ENCODE data around the gene CADPS2.
"Not testable (repeated sequence)": the region's sequence is repeated elsewhere in the genome, so short reads cannot be mapped to it uniquely, and the experiment has no call there.

The CADPS2 gene

GRCh38 chr7:122682815-122683550, 203.3 kb downstream of the CADPS2 start:
- H3K79me1 ChIP-seq (ENCODE audit: low read depth, low read length) = no peaks in the 10 kb centered on the region
- H3K14ac ChIP-seq (ENCODE audit: low read length) = no peak overlapping the region
- H3K27ac ChIP-seq (replicated peaks; ENCODE audit: low read length) = no peak overlapping the region
- H2BK15ac ChIP-seq (ENCODE audit: low read length) = no peak overlapping the region
- no peak overlapping the region for H3K18ac ChIP-seq (ENCODE audit: low read length)
- no peaks in the 10 kb centered on the region for H3K27me3 ChIP-seq (ENCODE audit: control insufficient read depth in 3 of 3, insufficient read depth in 3 of 3, low read depth in 1 of 3, low read length in 3 of 3)
- H2BK12ac ChIP-seq (ENCODE audit: low read length) = no peak overlapping the region
- no peak overlapping the region for H2AK5ac ChIP-seq (ENCODE audit: low read depth, low read length)
- no peak overlapping the region for H3K23ac ChIP-seq (ENCODE audit: low read depth, low read length, poor library complexity)
- H4K91ac ChIP-seq (ENCODE audit: low read depth, low read length, poor library complexity) = no peak overlapping the region
- DNase-seq (ENCODE audit: low spot score) = no peak
- no peak overlapping the region for H3K4me2 ChIP-seq (ENCODE audit: insufficient read depth, low read length, poor library complexity, severe bottlenecking)
- H3K36me3 ChIP-seq (replicated peaks in 1 of 2; ENCODE audit: control insufficient read depth in 2 of 2, insufficient read depth in 2 of 2, low read length in 2 of 2) = no peaks in the 10 kb centered on the region
- no peak overlapping the region for H2AFZ ChIP-seq (ENCODE audit: low read length)
- H3K9me3 ChIP-seq (replicated peaks in 1 of 2; ENCODE audit: control insufficient read depth in 2 of 2, insufficient read depth in 1 of 2, low read depth in 1 of 2, low read length in 2 of 2) = no peaks in the 10 kb centered on the region
- H3K4me1 ChIP-seq (ENCODE audit: control insufficient read depth in 2 of 2, insufficient read depth in 1 of 2, low read depth in 1 of 2, low read length in 2 of 2) = peaks cover 0 to 14% of the 10 kb centered on the region in 2 donors
- no peak overlapping the region for H4K8ac ChIP-seq (ENCODE audit: low read depth, low read length)
- H3K4ac ChIP-seq (ENCODE audit: low read length) = no peak overlapping the region
- H3K9ac ChIP-seq (ENCODE audit: low read depth, low read length, poor library complexity) = no peak overlapping the region
- 100% methylated on average over 1 of the region's 8 CpGs; no CpG with 5 or more reads in 1 of the 2 donors for WGBS, 2 donors (ENCODE audit: extremely low coverage in 2 of 2, insufficient read length in 2 of 2, insufficient replicate concordance in 1 of 2)
- no peak overlapping the region for H2BK120ac ChIP-seq (ENCODE audit: low read depth, low read length)
- no peak overlapping the region for H2BK5ac ChIP-seq (ENCODE audit: low read length)
- no peak overlapping the region for H3K4me3 ChIP-seq (ENCODE audit: low read length in 2 of 2)

DNA sequence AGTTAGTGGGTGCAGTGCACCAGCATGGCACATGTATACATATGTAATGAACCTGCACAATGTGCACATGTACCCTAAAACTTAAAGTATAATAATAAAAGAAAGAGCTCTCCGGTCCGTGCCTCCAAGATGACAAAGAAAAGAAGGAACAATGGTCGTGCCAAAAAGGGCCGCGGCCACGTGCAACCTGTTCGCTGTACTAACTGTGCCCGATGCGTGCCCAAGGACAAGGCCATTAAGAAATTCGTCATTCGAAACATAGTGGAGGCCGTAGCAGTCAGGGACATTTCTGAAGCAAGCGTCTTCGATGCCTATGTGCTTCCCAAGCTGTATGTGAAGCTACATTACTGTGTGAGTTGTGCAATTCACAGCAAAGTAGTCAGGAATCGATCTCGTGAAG, 205.1 kb downstream of the CADPS2 start:
- H3K79me1 ChIP-seq (ENCODE audit: low read depth, low read length); H2BK120ac ChIP-seq (ENCODE audit: low read depth, low read length); H2AK5ac ChIP-seq (ENCODE audit: low read depth, low read length); H2BK15ac ChIP-seq (ENCODE audit: low read length); H4K91ac ChIP-seq (ENCODE audit: low read depth, low read length, poor library complexity); H2BK5ac ChIP-seq (ENCODE audit: low read length); H3K9ac ChIP-seq (ENCODE audit: low read depth, low read length, poor library complexity); H3K27ac ChIP-seq (replicated peaks; ENCODE audit: low read length); H3K36me3 ChIP-seq (replicated peaks in 1 of 2; ENCODE audit: control insufficient read depth in 2 of 2, insufficient read depth in 2 of 2, low read length in 2 of 2); H2BK12ac ChIP-seq (ENCODE audit: low read length); H3K4ac ChIP-seq (ENCODE audit: low read length); H3K9me3 ChIP-seq (replicated peaks in 1 of 2; ENCODE audit: control insufficient read depth in 2 of 2, insufficient read depth in 1 of 2, low read depth in 1 of 2, low read length in 2 of 2); H3K4me2 ChIP-seq (ENCODE audit: insufficient read depth, low read length, poor library complexity, severe bottlenecking); H3K23ac ChIP-seq (ENCODE audit: low read depth, low read length, poor library complexity); H3K18ac ChIP-seq (ENCODE audit: low read length); H2AFZ ChIP-seq (ENCODE audit: low read length); H3K4me3 ChIP-seq (ENCODE audit: low read length in 2 of 2); H3K14ac ChIP-seq (ENCODE audit: low read length); H4K8ac ChIP-seq (ENCODE audit: low read depth, low read length); DNase-seq (ENCODE audit: low spot score); H3K27me3 ChIP-seq (ENCODE audit: control insufficient read depth in 3 of 3, insufficient read depth in 3 of 3, low read depth in 1 of 3, low read length in 3 of 3): not testable (repeated sequence)
- peaks cover 2 to 21% of the 10 kb centered on the region in 2 donors for H3K4me1 ChIP-seq (ENCODE audit: control insufficient read depth in 2 of 2, insufficient read depth in 1 of 2, low read depth in 1 of 2, low read length in 2 of 2)
- no CpG with 5 or more reads among the region's 16 CpGs for WGBS, 2 donors (ENCODE audit: extremely low coverage in 2 of 2, insufficient read length in 2 of 2, insufficient replicate concordance in 1 of 2)

DNA sequence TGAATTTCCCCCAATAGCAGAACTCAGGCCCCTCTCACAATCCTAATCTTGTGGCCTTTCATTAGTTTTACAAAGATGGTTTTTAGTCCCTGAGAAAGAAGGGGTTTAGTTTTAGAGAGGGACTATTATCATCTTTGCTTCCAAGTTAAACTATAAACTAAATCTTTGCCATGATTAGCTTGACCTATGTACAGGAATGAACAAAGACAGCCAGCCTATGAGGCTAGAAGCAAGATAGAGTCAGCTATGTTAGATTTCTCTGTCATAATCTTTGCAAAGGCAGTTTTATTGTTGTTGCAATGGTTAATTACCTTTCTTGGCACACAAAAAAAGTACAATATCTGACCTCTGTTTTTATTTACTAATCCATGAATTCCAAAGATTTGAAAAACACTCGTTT, 206.4 kb downstream of the CADPS2 start:
- H2BK12ac ChIP-seq (ENCODE audit: low read length) = no peak overlapping the region
- H4K8ac ChIP-seq (ENCODE audit: low read depth, low read length) = no peak overlapping the region
- no peak overlapping the region for H2BK120ac ChIP-seq (ENCODE audit: low read depth, low read length)
- H3K4me1 ChIP-seq (ENCODE audit: control insufficient read depth in 2 of 2, insufficient read depth in 1 of 2, low read depth in 1 of 2, low read length in 2 of 2) = peaks cover 2 to 21% of the 10 kb centered on the region in 2 donors
- no peak overlapping the region for H3K18ac ChIP-seq (ENCODE audit: low read length)
- H2AFZ ChIP-seq (ENCODE audit: low read length) = peak overlapping the region; percentile 32
- no peak overlapping the region for H2BK5ac ChIP-seq (ENCODE audit: low read length)
- H3K27me3 ChIP-seq (ENCODE audit: control insufficient read depth in 3 of 3, insufficient read depth in 3 of 3, low read depth in 1 of 3, low read length in 3 of 3) = no peaks in the 10 kb centered on the region
- H3K27ac ChIP-seq (replicated peaks; ENCODE audit: low read length) = no peak overlapping the region
- DNase-seq (ENCODE audit: low spot score) = no peak
- H3K4me3 ChIP-seq (ENCODE audit: low read length in 2 of 2) = no peak overlapping the region
- no peak overlapping the region for H2BK15ac ChIP-seq (ENCODE audit: low read length)
- no peak overlapping the region for H3K23ac ChIP-seq (ENCODE audit: low read depth, low read length, poor library complexity)
- no peak overlapping the region for H4K91ac ChIP-seq (ENCODE audit: low read depth, low read length, poor library complexity)
- H2AK5ac ChIP-seq (ENCODE audit: low read depth, low read length) = no peak overlapping the region
- WGBS, 2 donors (ENCODE audit: extremely low coverage in 2 of 2, insufficient read length in 2 of 2, insufficient replicate concordance in 1 of 2) = no CpG with 5 or more reads among the region's 1 CpG
- H3K9ac ChIP-seq (ENCODE audit: low read depth, low read length, poor library complexity) = no peak overlapping the region
- no peak overlapping the region for H3K4me2 ChIP-seq (ENCODE audit: insufficient read depth, low read length, poor library complexity, severe bottlenecking)
- H3K36me3 ChIP-seq (replicated peaks in 1 of 2; ENCODE audit: control insufficient read depth in 2 of 2, insufficient read depth in 2 of 2, low read length in 2 of 2) = no peaks in the 10 kb centered on the region
- H3K9me3 ChIP-seq (replicated peaks in 1 of 2; ENCODE audit: control insufficient read depth in 2 of 2, insufficient read depth in 1 of 2, low read depth in 1 of 2, low read length in 2 of 2) = no peaks in the 10 kb centered on the region
- H3K4ac ChIP-seq (ENCODE audit: low read length) = no peak overlapping the region
- H3K79me1 ChIP-seq (ENCODE audit: low read depth, low read length) = no peaks in the 10 kb centered on the region
- H3K14ac ChIP-seq (ENCODE audit: low read length) = no peak overlapping the region

GRCh38 chr7:122679269-122679709, 207.0 kb downstream of the CADPS2 start:
- H3K9me3 ChIP-seq (replicated peaks in 1 of 2; ENCODE audit: control insufficient read depth in 2 of 2, insufficient read depth in 1 of 2, low read depth in 1 of 2, low read length in 2 of 2); H2AFZ ChIP-seq (ENCODE audit: low read length); DNase-seq (ENCODE audit: low spot score); H3K4ac ChIP-seq (ENCODE audit: low read length); H3K27me3 ChIP-seq (ENCODE audit: control insufficient read depth in 3 of 3, insufficient read depth in 3 of 3, low read depth in 1 of 3, low read length in 3 of 3); H3K23ac ChIP-seq (ENCODE audit: low read depth, low read length, poor library complexity); H2BK15ac ChIP-seq (ENCODE audit: low read length); H3K36me3 ChIP-seq (replicated peaks in 1 of 2; ENCODE audit: control insufficient read depth in 2 of 2, insufficient read depth in 2 of 2, low read length in 2 of 2); H2AK5ac ChIP-seq (ENCODE audit: low read depth, low read length); H2BK5ac ChIP-seq (ENCODE audit: low read length); H3K4me3 ChIP-seq (ENCODE audit: low read length in 2 of 2); H3K27ac ChIP-seq (replicated peaks; ENCODE audit: low read length); H3K4me2 ChIP-seq (ENCODE audit: insufficient read depth, low read length, poor library complexity, severe bottlenecking); H3K18ac ChIP-seq (ENCODE audit: low read length); H3K79me1 ChIP-seq (ENCODE audit: low read depth, low read length); H2BK120ac ChIP-seq (ENCODE audit: low read depth, low read length); H3K9ac ChIP-seq (ENCODE audit: low read depth, low read length, poor library complexity); H4K91ac ChIP-seq (ENCODE audit: low read depth, low read length, poor library complexity); H4K8ac ChIP-seq (ENCODE audit: low read depth, low read length); H3K14ac ChIP-seq (ENCODE audit: low read length); H2BK12ac ChIP-seq (ENCODE audit: low read length): not testable (repeated sequence)
- peaks cover 2 to 21% of the 10 kb centered on the region in 2 donors for H3K4me1 ChIP-seq (ENCODE audit: control insufficient read depth in 2 of 2, insufficient read depth in 1 of 2, low read depth in 1 of 2, low read length in 2 of 2)
- WGBS, 2 donors (ENCODE audit: extremely low coverage in 2 of 2, insufficient read length in 2 of 2, insufficient replicate concordance in 1 of 2) = no CpG with 5 or more reads among the region's 9 CpGs
